Stomach (tissue), 4 donors: ENCODE results near the gene RANBP2.

Experiments
- POLR2A ChIP-seq, 4 donors: fragments of 450-650 bp; IDR thresholded peaks; one replicate each; pipeline ENCODE4 v1.6.1; 2016; ENCODE audit warnings: antibody characterized with exemption in 4 of 4, control low read depth in 2 of 4, mild to moderate bottlenecking in 1 of 4, moderate library complexity in 1 of 4
- POLR2AphosphoS5 ChIP-seq, 3 donors: sonication (generic); formaldehyde crosslinking; IDR thresholded peaks; one replicate each; pipeline ENCODE4 v1.6.1; 2016; ENCODE audit warnings: antibody characterized with exemption in 3 of 3
- TF ChIP-seq, protein P1 (sequence below), 7 experiments: fragments of 450-650 bp in 4 of 7; fragments of 200-600 bp in 3 of 7; sonication (generic) in 3 of 7; IDR thresholded peaks; one replicate each; pipeline ENCODE4 v1.5.1; 2016 to 2019; ENCODE audit warnings: antibody characterized with exemption in 7 of 7, control low read depth in 2 of 7, mild to moderate bottlenecking in 1 of 7

DNA sequence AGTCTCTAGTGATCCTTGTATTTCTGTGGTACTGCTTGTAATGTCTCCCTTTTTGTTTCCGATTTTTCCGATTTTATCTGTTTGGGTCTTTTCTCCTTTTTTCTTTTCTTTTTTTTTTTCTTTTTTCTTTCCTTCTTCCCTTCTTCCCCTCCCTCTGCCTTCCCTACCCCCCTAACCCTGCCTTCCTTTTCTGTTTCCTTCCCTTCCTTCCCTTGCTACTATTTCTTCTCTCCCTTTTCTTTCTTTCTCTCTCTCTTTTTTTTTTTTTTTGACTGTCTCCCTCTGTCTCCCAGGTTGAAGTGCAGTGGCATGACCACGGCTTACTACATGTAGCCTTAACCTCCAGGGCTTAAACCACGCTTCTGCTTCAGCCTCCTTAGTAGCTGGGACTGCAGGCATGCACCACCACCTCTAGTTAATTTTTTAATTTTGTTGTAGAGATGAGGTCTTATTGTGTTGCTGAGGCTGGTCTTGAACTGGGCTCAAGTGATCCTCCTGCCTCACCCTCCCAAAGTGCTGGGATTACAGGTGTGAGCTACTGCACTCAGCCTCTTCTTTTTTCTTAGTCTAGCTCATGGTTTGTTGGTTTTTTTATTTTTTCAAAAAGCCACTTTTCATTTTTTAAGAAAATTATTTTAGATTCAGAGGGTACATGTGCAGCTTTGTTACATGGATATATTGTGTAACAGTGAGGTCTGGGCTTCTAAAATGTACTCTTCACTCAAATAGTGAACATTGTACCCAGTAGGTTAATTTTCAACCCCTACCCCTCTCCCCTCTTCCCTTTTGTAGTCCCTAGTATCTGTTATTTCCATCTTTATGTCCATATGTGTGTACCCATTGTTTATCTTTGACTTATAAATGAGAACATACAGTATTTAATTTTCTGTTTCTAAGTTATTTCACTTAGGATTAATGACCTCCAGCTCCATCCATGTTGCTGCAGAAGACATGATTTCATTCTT, 92.0 kb downstream of the RANBP2 start:
- TF ChIP-seq, protein P1, sequence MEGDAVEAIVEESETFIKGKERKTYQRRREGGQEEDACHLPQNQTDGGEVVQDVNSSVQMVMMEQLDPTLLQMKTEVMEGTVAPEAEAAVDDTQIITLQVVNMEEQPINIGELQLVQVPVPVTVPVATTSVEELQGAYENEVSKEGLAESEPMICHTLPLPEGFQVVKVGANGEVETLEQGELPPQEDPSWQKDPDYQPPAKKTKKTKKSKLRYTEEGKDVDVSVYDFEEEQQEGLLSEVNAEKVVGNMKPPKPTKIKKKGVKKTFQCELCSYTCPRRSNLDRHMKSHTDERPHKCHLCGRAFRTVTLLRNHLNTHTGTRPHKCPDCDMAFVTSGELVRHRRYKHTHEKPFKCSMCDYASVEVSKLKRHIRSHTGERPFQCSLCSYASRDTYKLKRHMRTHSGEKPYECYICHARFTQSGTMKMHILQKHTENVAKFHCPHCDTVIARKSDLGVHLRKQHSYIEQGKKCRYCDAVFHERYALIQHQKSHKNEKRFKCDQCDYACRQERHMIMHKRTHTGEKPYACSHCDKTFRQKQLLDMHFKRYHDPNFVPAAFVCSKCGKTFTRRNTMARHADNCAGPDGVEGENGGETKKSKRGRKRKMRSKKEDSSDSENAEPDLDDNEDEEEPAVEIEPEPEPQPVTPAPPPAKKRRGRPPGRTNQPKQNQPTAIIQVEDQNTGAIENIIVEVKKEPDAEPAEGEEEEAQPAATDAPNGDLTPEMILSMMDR (IDR thresholded peaks at IDR 0.05) = no peak
- TF ChIP-seq POLR2A (IDR thresholded peaks at IDR 0.05) = no peak
- TF ChIP-seq POLR2AphosphoS5 (IDR thresholded peaks at IDR 0.05) = no peak
